Kidney (tissue), 14 donors: ENCODE data around the gene ATP5F1D. TPM values are rescaled to one million over a fixed set of nuclear protein-coding genes. Genes with fewer than 3 reads are reported as not detected.

Source experiments
- DNase-seq, 5 donors: peaks; one replicate each; pipeline ENCODE4 v3.0.0-alpha.2; 2013 to 2020
- FAIRE-seq: peaks from 2 replicates; lab custom pipeline; 2012; peaks lifted over from hg19 to GRCh38; lab: Jason Lieb, UNC
- H3K27ac ChIP-seq, 2 donors: one replicate each; pipeline ENCODE4 v1.7.0; 2013; ENCODE audit warnings: low read depth in 2 of 2, low read length in 2 of 2, inconsistent platforms in 1 of 2
- H3K27me3 ChIP-seq: one replicate; pipeline ENCODE4 v1.7.1; 2013; ENCODE audit warnings: low read length, inconsistent platforms; ENCODE audit not compliant: control insufficient read depth, insufficient read depth
- H3K36me3 ChIP-seq, 3 donors: one replicate each; pipeline versions ENCODE4 v1.7.0 to v1.7.1; 2013; ENCODE audit warnings: low read length in 3 of 3, control low read depth in 1 of 3, inconsistent platforms in 1 of 3; ENCODE audit not compliant: insufficient read depth in 3 of 3, control insufficient read depth in 2 of 3
- H3K4me1 ChIP-seq, 3 donors: one replicate each; pipeline versions ENCODE4 v1.7.0 to v1.7.1; 2013; ENCODE audit warnings: low read length in 3 of 3, inconsistent platforms in 1 of 3, low read depth in 1 of 3; ENCODE audit not compliant: control insufficient read depth in 2 of 3, insufficient read depth in 2 of 3
- H3K4me3 ChIP-seq, 3 donors: one replicate each; pipeline versions ENCODE4 v1.7.0 to v1.8.1; 2013; ENCODE audit warnings: low read length in 3 of 3, control low read depth in 1 of 3, inconsistent platforms in 1 of 3
- H3K9ac ChIP-seq, 3 donors: one replicate each; pipeline versions ENCODE4 v1.7.0 to v1.7.1; 2013; ENCODE audit warnings: low read length in 3 of 3, control low read depth in 1 of 3, inconsistent platforms in 1 of 3
- H3K9me3 ChIP-seq, 3 donors: one replicate each; pipeline versions ENCODE4 v1.7.0 to v1.7.1; 2013; ENCODE audit warnings: low read length in 3 of 3, control low read depth in 1 of 3, inconsistent platforms in 1 of 3; ENCODE audit not compliant: control insufficient read depth in 2 of 3, insufficient read depth in 1 of 3
- intact Hi-C: fragments of 100-400 bp; cut with DNase I; formaldehyde crosslinking; loops from one replicate; pipeline ENCODE4 v1.11.1; 2022
- polyA plus RNA-seq: library from polyadenylated mRNA; stranded (reverse); fragments of 350-450 nt; fragmentation: Illumina TruSeq; extraction: RNeasy Lipid Tissue Mini Kit (QIAGEN cat#74804); gene quantifications from one replicate; pipeline ENCODE4 v1.2.3, GENCODE V29; 2014; ENCODE audit warnings: low read depth, low replicate concordance; ENCODE audit not compliant: insufficient read depth
- total RNA-seq: library from RNA; stranded (reverse); fragmentation: NEBNext Ultra II Directional; extraction: Animal tissue kit (Norgen Biotek cat#: 25700); gene quantifications from one replicate; pipeline ENCODE4 v1.2.1, GENCODE V29; 2021
- TF ChIP-seq, protein P1 (sequence below): IDR thresholded peaks from 3 replicates; pipeline ENCODE4 v1.5.1; 2012; ENCODE audit warnings: mild to moderate bottlenecking, moderate library complexity, borderline replicate concordance; ENCODE audit not compliant: insufficient read depth; ENCODE audit errors: extremely low read depth
- donor health status: control.
- donor health status: control.
- donor health status: control.
- donor health status: control.
- donor health status: control.
- donor health status: DM: yes; HTN: yes; CAD: no.
- donor health status: Normal renal cell carcinoma (clear cell type).

The ATP5F1D gene
- total and polyA plus RNA-seq, 2 donors from 2014 or later: 183 to 641 TPM

DNA sequence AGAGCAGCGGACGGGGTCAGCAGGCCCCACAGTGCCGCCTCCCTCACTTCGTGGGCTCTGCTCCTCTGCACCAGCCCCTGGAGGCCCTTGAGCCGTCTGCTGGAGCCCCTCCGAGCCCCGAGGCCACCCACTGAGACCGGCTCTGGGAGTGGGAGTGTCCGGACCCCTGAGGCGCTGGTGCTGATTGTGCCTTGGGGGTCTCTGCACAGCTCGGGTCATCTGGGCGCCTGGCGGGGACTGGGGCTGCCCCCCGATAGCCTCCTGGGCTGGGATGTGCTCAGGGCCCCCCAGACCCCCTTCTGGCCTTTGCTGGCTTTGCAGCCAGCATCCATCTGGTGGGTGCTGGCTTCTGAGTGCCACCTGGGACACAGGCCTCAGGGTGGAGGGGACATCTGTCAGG lies 19.2 kb upstream of the ATP5F1D start:
- no peak overlapping the region for H3K9ac ChIP-seq

DNA sequence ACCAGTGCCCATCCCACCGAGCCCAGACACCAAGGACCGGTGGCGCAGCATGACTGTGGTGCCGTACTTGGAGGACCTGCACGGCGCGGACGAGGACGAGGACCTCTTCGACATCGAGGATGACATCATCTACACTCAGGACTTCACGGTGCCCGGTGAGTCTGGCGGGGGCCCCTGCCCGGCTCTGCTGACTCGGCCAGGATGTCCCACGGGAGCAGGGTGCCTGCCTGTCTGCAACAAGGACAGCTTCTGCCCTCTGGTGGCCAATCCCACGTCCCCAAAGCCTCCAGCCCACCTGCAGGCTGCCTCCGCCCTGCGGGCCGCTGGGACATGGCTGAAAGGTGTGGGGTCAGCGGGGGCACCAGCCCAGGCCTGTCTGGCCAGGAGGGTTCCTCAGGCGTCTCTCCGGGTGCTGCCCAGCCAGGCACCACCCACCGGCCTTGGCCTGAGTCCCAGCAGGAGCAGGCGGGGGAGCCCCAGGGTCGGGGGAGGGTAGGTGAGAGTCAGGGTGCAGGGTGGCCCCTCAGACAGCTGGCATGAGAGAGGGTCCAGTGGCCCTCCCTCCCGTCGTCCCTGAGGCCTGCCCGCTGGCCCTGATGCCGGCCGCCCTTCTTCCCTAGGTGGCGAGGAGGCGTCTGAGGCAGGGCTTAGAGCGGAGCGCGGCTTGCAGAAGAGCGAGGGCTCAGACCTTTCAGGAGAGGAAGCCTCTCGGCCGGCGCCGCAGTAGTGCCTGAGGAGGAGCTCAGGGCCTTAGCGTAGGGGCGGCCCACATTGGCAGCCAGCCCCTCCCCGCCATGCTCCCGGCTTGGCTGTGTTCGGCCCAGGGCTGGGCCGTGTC lies 18.3 kb upstream of the ATP5F1D start:
- DNase-seq (no peak), FAIRE-seq (no peak)
- Histone ChIP-seq H3K27me3 (no peaks in the 10 kb centered on the region), H3K9ac (no peak overlapping the region), H3K27ac (no peak overlapping the region), H3K4me3 (no peak overlapping the region), H3K4me1 (peaks cover 0 to 7% (median 5%) of the 10 kb centered on the region in 3 donors), H3K9me3 (no peaks in the 10 kb centered on the region), H3K36me3 (peaks cover 0 to 10% (median 0%) of the 10 kb centered on the region in 3 donors)
- intact Hi-C loops: no loop called here
- TF ChIP-seq, protein P1, sequence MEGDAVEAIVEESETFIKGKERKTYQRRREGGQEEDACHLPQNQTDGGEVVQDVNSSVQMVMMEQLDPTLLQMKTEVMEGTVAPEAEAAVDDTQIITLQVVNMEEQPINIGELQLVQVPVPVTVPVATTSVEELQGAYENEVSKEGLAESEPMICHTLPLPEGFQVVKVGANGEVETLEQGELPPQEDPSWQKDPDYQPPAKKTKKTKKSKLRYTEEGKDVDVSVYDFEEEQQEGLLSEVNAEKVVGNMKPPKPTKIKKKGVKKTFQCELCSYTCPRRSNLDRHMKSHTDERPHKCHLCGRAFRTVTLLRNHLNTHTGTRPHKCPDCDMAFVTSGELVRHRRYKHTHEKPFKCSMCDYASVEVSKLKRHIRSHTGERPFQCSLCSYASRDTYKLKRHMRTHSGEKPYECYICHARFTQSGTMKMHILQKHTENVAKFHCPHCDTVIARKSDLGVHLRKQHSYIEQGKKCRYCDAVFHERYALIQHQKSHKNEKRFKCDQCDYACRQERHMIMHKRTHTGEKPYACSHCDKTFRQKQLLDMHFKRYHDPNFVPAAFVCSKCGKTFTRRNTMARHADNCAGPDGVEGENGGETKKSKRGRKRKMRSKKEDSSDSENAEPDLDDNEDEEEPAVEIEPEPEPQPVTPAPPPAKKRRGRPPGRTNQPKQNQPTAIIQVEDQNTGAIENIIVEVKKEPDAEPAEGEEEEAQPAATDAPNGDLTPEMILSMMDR: peak; percentile 21

More for the DNA sequence above, 19.2 kb upstream of the ATP5F1D start:
- intact Hi-C loops: no loop called here
- Histone ChIP-seq H3K27ac (no peak overlapping the region), H3K4me1 (peaks cover 0 to 12% (median 5%) of the 10 kb centered on the region in 3 donors), H3K36me3 (peaks cover 0 to 10% (median 0%) of the 10 kb centered on the region in 3 donors), H3K4me3 (no peak overlapping the region), H3K9me3 (no peaks in the 10 kb centered on the region), H3K27me3 (no peaks in the 10 kb centered on the region)
- TF ChIP-seq, protein P1: no peak
- no peak for FAIRE-seq
- no peak for DNase-seq

DNA sequence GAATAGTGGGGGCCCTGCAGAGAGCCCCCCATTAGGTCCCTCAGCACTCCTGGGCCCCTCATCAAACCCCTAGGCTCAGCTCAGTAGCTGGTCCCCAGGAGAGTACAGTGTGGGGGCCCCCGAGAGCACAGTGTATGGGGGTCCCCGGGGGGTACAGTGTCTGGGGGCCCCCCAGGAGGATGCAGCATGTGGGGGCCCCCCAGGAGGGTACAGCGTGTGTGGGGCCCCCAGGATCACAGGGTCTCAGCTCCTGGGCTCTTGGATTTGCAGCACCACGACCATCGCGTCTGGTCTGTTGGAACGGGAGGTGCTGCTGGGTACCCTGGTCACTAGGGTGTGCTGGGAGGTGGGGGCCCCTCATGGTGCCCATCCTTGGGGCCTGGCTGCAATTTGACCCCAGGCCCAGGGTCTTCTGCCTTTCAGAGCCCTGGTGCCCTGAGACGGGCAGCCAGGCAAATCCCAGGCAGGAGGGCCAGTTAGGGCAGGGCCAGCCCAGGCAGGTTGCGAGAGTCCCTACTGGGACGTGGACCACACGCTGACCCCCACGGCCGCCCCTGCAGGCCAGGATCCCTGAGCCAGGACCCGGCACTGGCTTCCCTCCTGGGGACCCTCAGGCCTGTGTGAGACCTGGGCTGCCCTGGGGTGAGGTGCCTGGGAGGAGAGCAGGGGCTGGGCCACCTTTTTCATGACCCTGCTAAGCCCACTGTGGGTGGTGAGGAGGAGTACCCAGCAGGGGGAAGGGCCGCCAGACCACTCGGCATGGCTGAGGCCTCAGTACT lies 17.3 kb upstream of the ATP5F1D start:
- Histone ChIP-seq H3K9ac (no peak overlapping the region), H3K9me3 (no peaks in the 10 kb centered on the region), H3K27ac (no peak overlapping the region), H3K36me3 (peaks cover 0 to 10% (median 0%) of the 10 kb centered on the region in 3 donors), H3K4me3 (no peak overlapping the region), H3K27me3 (no peaks in the 10 kb centered on the region), H3K4me1 (no peaks in the 10 kb centered on the region)
- no peak for FAIRE-seq
- intact Hi-C loops: no loop called here
- TF ChIP-seq, protein P1: no peak
- no peak for DNase-seq
